Fibroblast of lung (primary cell): Measurements from ENCODE around the gene MGAT3.

Source experiments
- CTCF ChIP-seq, 2 donors: IDR thresholded peaks in 1 of 2; conservative IDR thresholded peaks in 1 of 2; 1 replicate in 1 of 2; 2 replicates in 1 of 2; pipeline ENCODE4 v1.5.1; 2011 to 2012; ENCODE audit warnings: low read length in 2 of 2, control low read depth in 1 of 2, inconsistent platforms in 1 of 2, low read depth in 1 of 2, mild to moderate bottlenecking in 1 of 2
- EZH2 ChIP-seq: IDR thresholded peaks from 2 replicates; pipeline ENCODE4 v1.5.1; 2012; ENCODE audit warnings: low read length, control low read depth, mild to moderate bottlenecking; ENCODE audit errors: missing control alignments

- TF ChIP-seq CTCF (conservative IDR thresholded peaks at IDR 0.05 in 1 of 2, IDR thresholded peaks at IDR 0.05 in 1 of 2; ENCODE audit: low read depth in 1 of 2, low read length in 2 of 2) = no peak
- TF ChIP-seq EZH2 = no peak
These were observed 78.5 kb downstream of the MGAT3 start for GRCh38 chr22:39535357-39535725.
